Neural cell (in vitro differentiated cells): ENCODE data around the gene SH3RF1. TPM values are rescaled to one million over a fixed set of nuclear protein-coding genes. Genes with fewer than 3 reads are reported as not detected.

Experiments used
- H2AFZ ChIP-seq: fragments of 200-600, 300-800 bp; sonication (generic), shearing (Covaris generic); 2 replicates; pipeline ENCODE4 v1.6.0; 2014; ENCODE audit warnings: low read depth, mild to moderate bottlenecking, antibody characterized with exemption, low read length, moderate library complexity
- H3F3A ChIP-seq: fragments of 200-600 bp; shearing (Covaris generic); 2 replicates; pipeline ENCODE4 v1.6.1; 2016; ENCODE audit warnings: mild to moderate bottlenecking, moderate library complexity, mixed read lengths, antibody characterized with exemption, low read length; ENCODE audit not compliant: insufficient read depth, poor library complexity, severe bottlenecking
- H3K27ac ChIP-seq: fragments of 200-600, 300-800 bp; sonication (generic), shearing (Covaris generic); 2 replicates; pipeline ENCODE4 v1.5.1; 2014; ENCODE audit warnings: mild to moderate bottlenecking, low read length, moderate library complexity
- H3K27me3 ChIP-seq: fragments of 300-800, 200-600 bp; sonication (generic), shearing (Covaris generic); 2 replicates; pipeline ENCODE4 v1.6.0; 2014; ENCODE audit warnings: mild to moderate bottlenecking, low read depth, low read length, moderate library complexity; ENCODE audit not compliant: insufficient read depth
- H3K36me3 ChIP-seq: fragments of 300-800, 200-600 bp; sonication (generic), shearing (Covaris generic); 2 replicates; pipeline ENCODE4 v1.5.1; 2014; ENCODE audit warnings: mild to moderate bottlenecking, antibody characterized with exemption, low read length, moderate library complexity; ENCODE audit not compliant: insufficient read depth
- H3K4me2 ChIP-seq: fragments of 300-800, 200-600 bp; sonication (generic), shearing (Covaris generic); 2 replicates; pipeline ENCODE4 v1.6.0; 2014; ENCODE audit warnings: mild to moderate bottlenecking, low read length
- H3K4me3 ChIP-seq: fragments of 300-800, 200-600 bp; sonication (generic), shearing (Covaris generic); 2 replicates; pipeline ENCODE4 v1.5.1; 2014; ENCODE audit warnings: mild to moderate bottlenecking, low read length, moderate library complexity
- H3K79me2 ChIP-seq: fragments of 200-600 bp; shearing (Covaris generic); replicated peaks from 2 replicates; pipeline ENCODE4 v1.6.0; 2014; ENCODE audit warnings: mild to moderate bottlenecking, low read length, moderate library complexity; ENCODE audit not compliant: insufficient read depth
- H3K9ac ChIP-seq: fragments of 300-800, 200-600 bp; sonication (generic), shearing (Covaris generic); 2 replicates; pipeline ENCODE4 v1.6.1; 2016; ENCODE audit warnings: mild to moderate bottlenecking, low read length, mixed read lengths
- H3K9me2 ChIP-seq: fragments of 200-600 bp; shearing (Covaris generic); 2 replicates; pipeline ENCODE4 v1.6.1; 2016; ENCODE audit warnings: mild to moderate bottlenecking, low read length, mixed read lengths; ENCODE audit not compliant: insufficient read depth
- H3K9me3 ChIP-seq: fragments of 200-600, 300-800 bp; sonication (generic), shearing (Covaris generic); 2 replicates; pipeline ENCODE4 v1.6.1; 2016; ENCODE audit warnings: mild to moderate bottlenecking, mixed run types, low read length, moderate library complexity, mixed read lengths
- H4K20me1 ChIP-seq: fragments of 200-600 bp; shearing (Covaris generic); 2 replicates; pipeline ENCODE4 v1.6.1; 2016; ENCODE audit warnings: mild to moderate bottlenecking, mixed run types; ENCODE audit not compliant: insufficient read depth
- EP300 ChIP-seq: fragments of 450-650 bp; conservative IDR thresholded peaks from 2 replicates; pipeline ENCODE4 v1.6.1; 2014; ENCODE audit warnings: antibody characterized with exemption, mild to moderate bottlenecking, moderate library complexity; ENCODE audit not compliant: poor library complexity, severe bottlenecking
- EZH2 ChIP-seq: fragments of 200-600, 300-800 bp; shearing (Covaris generic), sonication (generic); IDR thresholded peaks from 2 replicates; pipeline ENCODE4 v1.6.1; 2014; ENCODE audit warnings: antibody characterized with exemption, low read length, borderline replicate concordance, mild to moderate bottlenecking; ENCODE audit not compliant: insufficient read depth, poor library complexity, severe bottlenecking
- POLR2AphosphoS5 ChIP-seq: IDR thresholded peaks from 2 replicates; pipeline ENCODE4 v1.6.1; 2012
- RAD21 ChIP-seq: fragments of 450-650 bp; conservative IDR thresholded peaks from 2 replicates; pipeline ENCODE4 v1.6.1; 2014; ENCODE audit warnings: antibody characterized with exemption, mild to moderate bottlenecking, moderate library complexity
- SMC3 ChIP-seq: fragments of 450-650 bp; conservative IDR thresholded peaks from 2 replicates; pipeline ENCODE4 v1.6.1; 2014; ENCODE audit warnings: antibody characterized with exemption, mild to moderate bottlenecking, moderate library complexity; ENCODE audit not compliant: poor library complexity
- TAF1 ChIP-seq: IDR thresholded peaks from 2 replicates; pipeline ENCODE4 v1.6.1; 2012; ENCODE audit warnings: low read depth
- polyA plus RNA-seq: library from polyadenylated mRNA; depleted of rRNA; stranded (reverse); fragments of >200 nt; gene quantifications from 2 replicates; pipeline ENCODE4 v1.2.3, GENCODE V29; 2014
- TF ChIP-seq, protein P1 (sequence below): IDR thresholded peaks from 2 replicates; pipeline ENCODE4 v1.6.1; 2012; ENCODE audit warnings: borderline replicate concordance
- TF ChIP-seq, protein P2 (sequence below): fragments of 450-650 bp; IDR thresholded peaks from 2 replicates; pipeline ENCODE4 v1.5.1; 2014; ENCODE audit warnings: antibody characterized with exemption, mild to moderate bottlenecking, moderate library complexity; ENCODE audit not compliant: poor library complexity, severe bottlenecking

The SH3RF1 gene
- polyA plus RNA-seq, 1 donor from 2014 or later, result 3.1 TPM

GRCh38 chr4:169220854-169221411 is 49.8 kb downstream of the SH3RF1 start:
- Histone ChIP-seq H3K9me3 (no peaks in the 10 kb centered on the region), H3K4me3 (no peak overlapping the region), H3K27ac (no peak overlapping the region), H3K27me3 (no peaks in the 10 kb centered on the region), H3K4me2 (no peak overlapping the region), H3K9me2 (no peaks in the 10 kb centered on the region), H4K20me1 (no peaks in the 10 kb centered on the region), H3F3A (no peaks in the 10 kb centered on the region), H2AFZ (no peak overlapping the region), H3K9ac (no peak overlapping the region), H3K79me2 (peaks cover 16% of the 10 kb centered on the region), H3K36me3 (no peaks in the 10 kb centered on the region)
- TF ChIP-seq POLR2AphosphoS5, result no peak

DNA sequence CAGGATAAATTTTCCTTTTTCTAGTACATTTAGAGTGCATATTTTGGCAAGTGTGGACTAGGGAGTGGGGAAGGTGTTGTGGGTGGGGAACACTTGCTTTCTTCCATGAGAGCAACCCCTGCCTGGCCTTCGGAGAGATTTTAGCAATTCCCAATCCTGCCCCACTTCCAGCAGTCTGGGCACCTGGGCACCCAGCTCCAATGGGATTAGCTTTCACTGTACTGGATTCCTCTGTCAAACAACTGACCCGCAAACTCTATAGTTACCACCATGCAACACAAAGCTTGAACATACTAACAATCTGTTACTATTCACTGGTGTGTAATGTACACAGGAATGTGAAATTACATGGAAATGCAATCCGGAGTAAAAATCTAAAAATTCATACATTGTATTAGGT is 50.3 kb downstream of the SH3RF1 start:
- no peaks in the 10 kb centered on the region for H3K27me3 ChIP-seq
- H3K36me3 ChIP-seq, result no peaks in the 10 kb centered on the region
- no peaks in the 10 kb centered on the region for H3K9me3 ChIP-seq
- H3F3A ChIP-seq, result no peaks in the 10 kb centered on the region
- no peaks in the 10 kb centered on the region for H4K20me1 ChIP-seq
- no peaks in the 10 kb centered on the region for H3K9me2 ChIP-seq
- H3K79me2 ChIP-seq, result peaks cover 16% of the 10 kb centered on the region
- H3K4me2 ChIP-seq, result no peak overlapping the region
- H2AFZ ChIP-seq, result no peak overlapping the region
- no peak overlapping the region for H3K4me3 ChIP-seq
- no peak overlapping the region for H3K27ac ChIP-seq
- no peak overlapping the region for H3K9ac ChIP-seq
- no peak for TF ChIP-seq SMC3
- no peak for TF ChIP-seq EZH2
- TF ChIP-seq TAF1, result no peak

- Histone ChIP-seq H3K27me3 (no peaks in the 10 kb centered on the region), H3K4me2 (no peak overlapping the region), H4K20me1 (no peaks in the 10 kb centered on the region), H2AFZ (no peak overlapping the region), H3K9me2 (no peaks in the 10 kb centered on the region), H3K9me3 (no peaks in the 10 kb centered on the region), H3F3A (no peaks in the 10 kb centered on the region), H3K4me3 (no peak overlapping the region), H3K27ac (no peak overlapping the region), H3K79me2 (peaks cover 20% of the 10 kb centered on the region), H3K36me3 (no peaks in the 10 kb centered on the region), H3K9ac (no peak overlapping the region)
- TF ChIP-seq TAF1, result no peak
Observed at GRCh38 chr4:169219440-169219839, 51.3 kb downstream of the SH3RF1 start.

DNA sequence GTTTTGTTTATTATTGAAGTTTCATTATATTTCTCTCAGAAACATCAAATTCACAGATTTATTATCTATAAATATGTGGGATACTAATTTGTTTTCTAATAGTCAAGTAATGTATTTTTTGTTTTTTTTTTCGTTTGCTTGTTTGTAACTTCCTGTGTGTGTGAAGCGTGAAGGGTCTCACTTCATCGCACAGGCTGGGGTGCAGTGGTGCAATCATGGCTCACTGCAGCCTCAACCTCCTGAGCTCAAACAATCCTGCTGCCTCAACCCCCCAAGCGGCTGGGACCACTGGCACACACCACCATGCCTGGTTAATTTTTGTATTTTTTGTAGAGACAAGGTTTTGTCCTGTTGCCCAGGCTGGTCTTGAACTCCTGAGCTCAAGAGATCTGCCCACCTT is 55.1 kb downstream of the SH3RF1 start:
- H2AFZ ChIP-seq, result no peak overlapping the region
- no peaks in the 10 kb centered on the region for H3F3A ChIP-seq
- H3K9ac ChIP-seq, result no peak overlapping the region
- no peaks in the 10 kb centered on the region for H4K20me1 ChIP-seq
- TF ChIP-seq, protein P1, sequence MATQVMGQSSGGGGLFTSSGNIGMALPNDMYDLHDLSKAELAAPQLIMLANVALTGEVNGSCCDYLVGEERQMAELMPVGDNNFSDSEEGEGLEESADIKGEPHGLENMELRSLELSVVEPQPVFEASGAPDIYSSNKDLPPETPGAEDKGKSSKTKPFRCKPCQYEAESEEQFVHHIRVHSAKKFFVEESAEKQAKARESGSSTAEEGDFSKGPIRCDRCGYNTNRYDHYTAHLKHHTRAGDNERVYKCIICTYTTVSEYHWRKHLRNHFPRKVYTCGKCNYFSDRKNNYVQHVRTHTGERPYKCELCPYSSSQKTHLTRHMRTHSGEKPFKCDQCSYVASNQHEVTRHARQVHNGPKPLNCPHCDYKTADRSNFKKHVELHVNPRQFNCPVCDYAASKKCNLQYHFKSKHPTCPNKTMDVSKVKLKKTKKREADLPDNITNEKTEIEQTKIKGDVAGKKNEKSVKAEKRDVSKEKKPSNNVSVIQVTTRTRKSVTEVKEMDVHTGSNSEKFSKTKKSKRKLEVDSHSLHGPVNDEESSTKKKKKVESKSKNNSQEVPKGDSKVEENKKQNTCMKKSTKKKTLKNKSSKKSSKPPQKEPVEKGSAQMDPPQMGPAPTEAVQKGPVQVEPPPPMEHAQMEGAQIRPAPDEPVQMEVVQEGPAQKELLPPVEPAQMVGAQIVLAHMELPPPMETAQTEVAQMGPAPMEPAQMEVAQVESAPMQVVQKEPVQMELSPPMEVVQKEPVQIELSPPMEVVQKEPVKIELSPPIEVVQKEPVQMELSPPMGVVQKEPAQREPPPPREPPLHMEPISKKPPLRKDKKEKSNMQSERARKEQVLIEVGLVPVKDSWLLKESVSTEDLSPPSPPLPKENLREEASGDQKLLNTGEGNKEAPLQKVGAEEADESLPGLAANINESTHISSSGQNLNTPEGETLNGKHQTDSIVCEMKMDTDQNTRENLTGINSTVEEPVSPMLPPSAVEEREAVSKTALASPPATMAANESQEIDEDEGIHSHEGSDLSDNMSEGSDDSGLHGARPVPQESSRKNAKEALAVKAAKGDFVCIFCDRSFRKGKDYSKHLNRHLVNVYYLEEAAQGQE, result no peak
- TF ChIP-seq EP300 (no peak), TAF1 (no peak), SMC3 (no peak), POLR2AphosphoS5 (no peak), RAD21 (no peak), EZH2 (no peak)
- TF ChIP-seq, protein P2, sequence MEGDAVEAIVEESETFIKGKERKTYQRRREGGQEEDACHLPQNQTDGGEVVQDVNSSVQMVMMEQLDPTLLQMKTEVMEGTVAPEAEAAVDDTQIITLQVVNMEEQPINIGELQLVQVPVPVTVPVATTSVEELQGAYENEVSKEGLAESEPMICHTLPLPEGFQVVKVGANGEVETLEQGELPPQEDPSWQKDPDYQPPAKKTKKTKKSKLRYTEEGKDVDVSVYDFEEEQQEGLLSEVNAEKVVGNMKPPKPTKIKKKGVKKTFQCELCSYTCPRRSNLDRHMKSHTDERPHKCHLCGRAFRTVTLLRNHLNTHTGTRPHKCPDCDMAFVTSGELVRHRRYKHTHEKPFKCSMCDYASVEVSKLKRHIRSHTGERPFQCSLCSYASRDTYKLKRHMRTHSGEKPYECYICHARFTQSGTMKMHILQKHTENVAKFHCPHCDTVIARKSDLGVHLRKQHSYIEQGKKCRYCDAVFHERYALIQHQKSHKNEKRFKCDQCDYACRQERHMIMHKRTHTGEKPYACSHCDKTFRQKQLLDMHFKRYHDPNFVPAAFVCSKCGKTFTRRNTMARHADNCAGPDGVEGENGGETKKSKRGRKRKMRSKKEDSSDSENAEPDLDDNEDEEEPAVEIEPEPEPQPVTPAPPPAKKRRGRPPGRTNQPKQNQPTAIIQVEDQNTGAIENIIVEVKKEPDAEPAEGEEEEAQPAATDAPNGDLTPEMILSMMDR, result no peak
- no peaks in the 10 kb centered on the region for H3K27me3 ChIP-seq
- no peaks in the 10 kb centered on the region for H3K9me3 ChIP-seq
- no peaks in the 10 kb centered on the region for H3K9me2 ChIP-seq
- no peaks in the 10 kb centered on the region for H3K36me3 ChIP-seq
- H3K79me2 ChIP-seq, result peaks cover 16% of the 10 kb centered on the region
- no peak overlapping the region for H3K4me3 ChIP-seq
- H3K4me2 ChIP-seq, result no peak overlapping the region
- H3K27ac ChIP-seq, result no peak overlapping the region
